Progenitor cell of endocrine pancreas (in vitro differentiated cells): ENCODE results near the gene CS. TPM values are rescaled to one million over a fixed set of nuclear protein-coding genes. Genes with fewer than 3 reads are reported as not detected.

Experiments used
- DNase-seq: peaks from one replicate; pipeline ENCODE4 v3.0.0; 2021; ENCODE audit warnings: low spot score; ENCODE audit not compliant: unreplicated experiment
- H3K27ac Mint-ChIP-seq: 2 replicates; pipeline ENCODE4 v1.8.0; 2021; ENCODE audit warnings: mild to moderate bottlenecking, moderate library complexity, mixed read lengths
- H3K27me3 Mint-ChIP-seq: 2 replicates; pipeline ENCODE4 v1.8.0; 2021; ENCODE audit warnings: mixed read lengths
- H3K36me3 Mint-ChIP-seq: 2 replicates; pipeline ENCODE4 v1.8.0; 2022; ENCODE audit warnings: mixed read lengths; ENCODE audit not compliant: insufficient read depth
- H3K4me1 Mint-ChIP-seq: 2 replicates; pipeline ENCODE4 v1.8.0; 2021; ENCODE audit warnings: low read depth, mixed read lengths
- H3K4me3 Mint-ChIP-seq: 2 replicates; pipeline ENCODE4 v1.8.0; 2021; ENCODE audit warnings: low read depth, mild to moderate bottlenecking, moderate library complexity, mixed read lengths
- H3K9me3 Mint-ChIP-seq: 2 replicates; pipeline ENCODE4 v1.8.0; 2021; ENCODE audit warnings: low read depth, mixed read lengths
- total RNA-seq: library from RNA; stranded (reverse); gene quantifications from 2 replicates; pipeline ENCODE4 v1.2.1, GENCODE V29; 2021
- TF ChIP-seq, protein P1 (sequence below): fragments of 200-600 bp; sonication (generic); IDR thresholded peaks from one replicate; pipeline ENCODE4 v1.5.0; 2021; ENCODE audit warnings: antibody characterized with exemption, mild to moderate bottlenecking; ENCODE audit not compliant: unreplicated experiment

Gene CS
- total RNA-seq, 1 donor from 2014 or later = 216 TPM

DNA sequence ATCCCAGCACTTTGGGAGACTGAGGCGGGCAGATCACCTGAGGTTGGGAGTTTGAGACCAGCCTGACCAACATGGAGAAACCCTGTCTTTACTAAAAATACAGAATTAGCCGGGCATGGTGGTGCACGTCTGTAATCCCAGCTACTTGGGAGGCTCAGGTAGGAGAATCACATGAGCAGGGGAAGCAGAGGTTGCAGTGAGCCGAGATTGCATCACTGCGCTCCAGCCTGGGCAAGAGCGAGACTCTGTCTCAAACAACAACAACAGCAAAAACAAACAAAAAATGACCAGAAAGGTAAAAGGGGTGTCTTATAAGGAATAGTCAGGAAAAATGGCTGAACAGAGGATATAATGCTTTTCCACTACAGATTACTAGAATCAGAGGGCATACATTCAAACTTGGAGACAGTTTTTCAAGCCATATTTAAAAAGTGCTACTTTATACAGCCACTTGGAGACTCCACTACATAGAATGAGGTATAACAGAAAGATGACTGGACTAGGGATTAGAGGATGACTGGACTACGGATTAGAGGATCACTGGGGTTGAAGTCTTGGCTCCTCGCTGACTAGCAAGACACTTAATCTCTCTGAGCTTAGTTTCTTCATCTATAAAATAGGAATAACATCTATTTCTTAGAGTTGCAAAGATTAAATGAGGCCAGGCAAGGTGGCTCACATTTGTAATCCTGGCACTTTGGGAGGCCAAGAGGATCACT lies 4.9 kb upstream of the CS start:
- TF ChIP-seq, protein P1, sequence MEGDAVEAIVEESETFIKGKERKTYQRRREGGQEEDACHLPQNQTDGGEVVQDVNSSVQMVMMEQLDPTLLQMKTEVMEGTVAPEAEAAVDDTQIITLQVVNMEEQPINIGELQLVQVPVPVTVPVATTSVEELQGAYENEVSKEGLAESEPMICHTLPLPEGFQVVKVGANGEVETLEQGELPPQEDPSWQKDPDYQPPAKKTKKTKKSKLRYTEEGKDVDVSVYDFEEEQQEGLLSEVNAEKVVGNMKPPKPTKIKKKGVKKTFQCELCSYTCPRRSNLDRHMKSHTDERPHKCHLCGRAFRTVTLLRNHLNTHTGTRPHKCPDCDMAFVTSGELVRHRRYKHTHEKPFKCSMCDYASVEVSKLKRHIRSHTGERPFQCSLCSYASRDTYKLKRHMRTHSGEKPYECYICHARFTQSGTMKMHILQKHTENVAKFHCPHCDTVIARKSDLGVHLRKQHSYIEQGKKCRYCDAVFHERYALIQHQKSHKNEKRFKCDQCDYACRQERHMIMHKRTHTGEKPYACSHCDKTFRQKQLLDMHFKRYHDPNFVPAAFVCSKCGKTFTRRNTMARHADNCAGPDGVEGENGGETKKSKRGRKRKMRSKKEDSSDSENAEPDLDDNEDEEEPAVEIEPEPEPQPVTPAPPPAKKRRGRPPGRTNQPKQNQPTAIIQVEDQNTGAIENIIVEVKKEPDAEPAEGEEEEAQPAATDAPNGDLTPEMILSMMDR = no peak
- Mint-ChIP-seq H3K27me3 (no peaks in the 10 kb centered on the region), H3K9me3 (no peaks in the 10 kb centered on the region), H3K36me3 (peaks cover 10% of the 10 kb centered on the region), H3K4me3 (no peak overlapping the region), H3K4me1 (peaks cover 9% of the 10 kb centered on the region), H3K27ac (no peak overlapping the region)
- DNase-seq = no peak

DNA sequence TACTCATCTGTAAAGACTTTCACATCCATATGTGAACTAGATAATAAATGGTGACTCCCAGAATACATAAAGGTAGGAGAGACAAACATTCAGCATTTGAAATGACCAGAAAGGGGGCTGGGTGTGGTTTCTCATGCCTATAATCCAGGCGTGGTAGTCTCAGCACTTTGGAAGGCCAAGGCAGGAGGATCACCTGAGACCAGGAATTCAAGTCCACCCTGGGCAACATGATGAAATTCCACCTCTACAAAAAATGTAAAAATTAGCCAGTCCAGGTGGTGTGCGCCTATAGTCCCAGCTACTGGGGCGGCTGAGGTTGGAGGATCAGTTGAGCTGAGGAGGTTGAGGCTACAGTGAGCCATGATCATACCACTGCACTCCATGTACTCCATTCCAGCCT lies 4.1 kb upstream of the CS start:
- TF ChIP-seq, protein P1 = no peak
- Mint-ChIP-seq H3K27me3 (no peaks in the 10 kb centered on the region), H3K36me3 (peaks cover 7% of the 10 kb centered on the region), H3K9me3 (no peaks in the 10 kb centered on the region), H3K27ac (no peak overlapping the region), H3K4me1 (peaks cover 12% of the 10 kb centered on the region), H3K4me3 (no peak overlapping the region)
- no peak for DNase-seq

DNA sequence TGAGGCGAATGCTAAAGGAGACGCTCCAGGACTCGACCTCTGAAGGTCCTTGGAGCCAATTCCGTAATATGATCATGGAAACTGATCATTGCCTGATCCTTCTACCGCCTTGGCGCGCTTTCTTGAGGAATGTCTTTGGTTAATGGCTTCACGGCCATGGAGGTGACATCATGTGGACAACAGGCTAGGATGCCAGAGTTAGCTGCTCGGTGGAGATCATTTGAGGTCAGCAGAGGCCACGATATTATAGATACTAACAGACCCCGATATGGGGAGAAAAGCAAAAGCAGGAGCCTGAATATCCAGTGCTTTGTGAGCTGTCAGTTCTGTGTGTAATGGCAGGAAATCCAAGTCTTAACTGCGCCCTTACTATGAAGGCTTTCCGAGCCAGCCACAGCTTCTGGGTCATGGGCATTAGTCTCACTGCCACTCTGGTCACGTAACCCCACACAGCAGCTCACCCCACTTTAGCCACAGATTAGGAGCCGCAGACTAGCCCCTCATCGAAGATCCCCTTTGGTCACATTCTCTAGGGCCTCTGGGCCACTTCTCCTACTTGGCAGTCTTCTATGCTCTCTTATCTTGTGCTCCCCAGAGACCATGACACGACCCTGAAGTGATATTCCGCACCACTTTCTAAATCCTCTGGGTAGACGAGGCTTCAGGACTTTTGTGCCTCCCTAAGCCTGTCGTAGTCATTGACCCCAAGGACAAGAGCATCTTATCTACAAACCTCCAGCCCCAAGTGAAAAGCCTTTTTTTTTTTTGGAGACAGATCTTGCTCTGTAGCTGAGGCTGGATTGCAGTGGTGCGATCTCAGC lies 724 bp upstream of the CS start:
- peak overlapping the region; percentile 96 for H3K4me3 Mint-ChIP-seq
- no peak for DNase-seq
- H3K27ac Mint-ChIP-seq = peak overlapping the region; percentile 97
- peaks cover 20% of the 10 kb centered on the region for H3K4me1 Mint-ChIP-seq
- peaks cover 6% of the 10 kb centered on the region for H3K36me3 Mint-ChIP-seq
- H3K9me3 Mint-ChIP-seq = no peaks in the 10 kb centered on the region
- no peaks in the 10 kb centered on the region for H3K27me3 Mint-ChIP-seq
- TF ChIP-seq, protein P1 = no peak

DNA sequence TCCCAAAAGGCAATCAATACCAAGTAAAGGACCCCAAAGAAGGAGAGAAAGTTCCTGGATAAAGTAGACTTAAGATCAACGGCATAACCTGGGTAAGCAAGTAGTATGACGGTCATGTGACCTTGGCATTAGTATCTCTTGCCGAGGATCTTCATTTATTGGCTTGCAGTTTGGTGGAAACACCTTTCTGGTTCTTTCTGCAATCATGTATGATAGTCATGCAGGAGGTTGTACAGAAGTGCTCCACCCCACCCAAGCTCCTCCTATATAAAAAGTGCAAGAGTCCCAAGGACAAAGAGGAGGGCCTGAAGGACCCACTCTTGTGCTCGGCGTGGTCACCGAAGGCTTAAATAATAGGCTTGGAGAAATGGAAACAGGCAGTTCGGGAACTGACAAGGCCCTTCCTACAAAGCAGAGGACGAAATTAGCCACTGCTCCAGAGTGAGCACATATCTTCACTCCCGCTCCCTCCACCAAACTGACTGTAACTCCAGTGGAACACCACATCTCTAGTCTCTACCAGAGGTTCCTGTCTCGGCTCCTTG lies 750 bp downstream of the CS start:
- peak overlapping the region; percentile 97 for H3K27ac Mint-ChIP-seq
- peaks cover 20% of the 10 kb centered on the region for H3K4me1 Mint-ChIP-seq
- peaks cover 3% of the 10 kb centered on the region for H3K36me3 Mint-ChIP-seq
- no peaks in the 10 kb centered on the region for H3K27me3 Mint-ChIP-seq
- no peaks in the 10 kb centered on the region for H3K9me3 Mint-ChIP-seq
- H3K4me3 Mint-ChIP-seq = peak overlapping the region; percentile 96
- TF ChIP-seq, protein P1 = no peak
- no peak for DNase-seq

DNA sequence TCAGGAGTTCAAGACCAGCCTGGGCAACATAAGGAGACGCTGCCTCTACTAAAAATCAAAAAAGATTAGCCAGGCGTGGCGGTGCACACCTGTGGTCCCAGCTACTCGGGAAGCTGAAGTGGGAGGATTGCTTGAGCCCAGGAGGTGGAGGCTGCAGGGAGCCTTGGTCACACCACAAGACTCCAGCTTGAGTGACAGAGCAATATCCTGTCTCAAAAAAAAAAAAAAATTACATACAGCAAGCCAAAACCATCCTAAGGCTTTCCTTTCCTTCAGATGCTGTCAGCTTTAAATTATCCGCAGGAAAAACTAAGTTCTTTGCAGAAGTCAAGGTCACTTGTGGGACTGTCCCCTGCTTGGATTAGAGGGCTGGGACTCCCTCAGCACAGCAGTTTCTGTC lies 1.3 kb downstream of the CS start:
- no peak for DNase-seq
- TF ChIP-seq, protein P1 = no peak
- H3K27me3 Mint-ChIP-seq = no peaks in the 10 kb centered on the region
- H3K4me1 Mint-ChIP-seq = peaks cover 20% of the 10 kb centered on the region
- H3K4me3 Mint-ChIP-seq = peak overlapping the region; percentile 96
- no peaks in the 10 kb centered on the region for H3K9me3 Mint-ChIP-seq
- no peak overlapping the region for H3K27ac Mint-ChIP-seq
- peaks cover 3% of the 10 kb centered on the region for H3K36me3 Mint-ChIP-seq
